Hindlimb muscle (tissue), 1 donor: ENCODE data around the gene SNRPA1. TPM values are rescaled to one million over a fixed set of nuclear protein-coding genes. Genes with fewer than 3 reads are reported as not detected.

Experiments
- DNase-seq: peaks from one replicate; pipeline ENCODE4 v3.0.0-alpha.2; 2013
- polyA plus RNA-seq: library from polyadenylated mRNA; unstranded; fragments of 120-200 nt; gene quantifications from one replicate; pipeline ENCODE4 v1.2.1, GENCODE V29; 2013; ENCODE audit not compliant: insufficient read length

The SNRPA1 gene
- polyA plus RNA-seq, 1 donor = 34.1 TPM

DNA sequence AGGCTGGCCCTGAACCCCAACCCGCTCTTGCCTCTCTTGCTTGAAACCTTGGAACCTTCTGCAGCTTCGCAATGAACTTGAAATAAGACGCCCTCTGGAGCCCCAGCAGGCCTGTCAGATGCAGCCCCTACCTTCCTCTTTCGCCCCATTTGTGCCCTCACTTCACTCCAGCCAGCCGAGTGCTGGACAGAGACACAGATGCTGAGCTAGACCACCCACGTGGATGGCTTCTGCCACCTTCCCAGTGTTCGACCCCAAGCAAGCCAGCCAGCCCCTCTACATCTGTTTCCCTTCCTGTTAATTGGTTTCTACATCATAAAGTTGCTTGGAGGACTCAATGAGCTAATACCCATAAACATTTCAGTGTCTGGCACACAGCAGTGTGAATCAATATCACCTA, 23.8 kb upstream of the SNRPA1 start:
- DNase-seq = no peak

DNA sequence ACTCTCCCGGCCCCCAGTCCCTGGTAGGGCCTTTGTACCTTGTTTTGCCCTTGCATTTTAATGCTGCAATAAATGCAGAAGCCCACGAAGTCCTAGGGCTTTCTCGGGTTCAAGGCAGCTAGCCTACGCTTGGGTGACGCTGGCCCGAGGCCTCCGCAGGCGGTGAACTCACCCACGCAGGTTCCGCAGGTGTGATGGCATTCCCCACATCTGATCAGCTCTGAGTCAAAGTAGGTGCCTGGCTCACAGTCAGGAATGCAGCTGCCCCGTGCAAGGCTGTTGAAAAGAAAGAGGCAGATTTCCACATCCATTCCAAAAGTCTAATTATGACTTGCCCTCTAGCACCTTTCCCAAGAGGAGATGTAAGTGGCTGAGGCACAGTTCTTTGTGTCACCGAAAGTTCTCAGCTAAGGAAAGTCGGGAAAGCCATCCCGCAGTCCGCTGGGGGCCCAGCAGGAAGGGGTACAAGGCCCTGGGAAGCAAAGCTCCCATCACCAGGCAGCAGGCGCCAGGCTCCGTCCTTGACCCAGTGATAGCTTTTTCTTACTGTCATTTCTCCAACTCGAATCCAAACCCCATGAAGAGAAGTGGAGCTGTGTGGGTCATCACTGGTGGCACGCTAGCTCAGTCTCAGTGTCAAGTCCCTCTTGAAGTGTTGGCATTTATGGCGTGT, 23.2 kb upstream of the SNRPA1 start:
- no peak for DNase-seq

DNA sequence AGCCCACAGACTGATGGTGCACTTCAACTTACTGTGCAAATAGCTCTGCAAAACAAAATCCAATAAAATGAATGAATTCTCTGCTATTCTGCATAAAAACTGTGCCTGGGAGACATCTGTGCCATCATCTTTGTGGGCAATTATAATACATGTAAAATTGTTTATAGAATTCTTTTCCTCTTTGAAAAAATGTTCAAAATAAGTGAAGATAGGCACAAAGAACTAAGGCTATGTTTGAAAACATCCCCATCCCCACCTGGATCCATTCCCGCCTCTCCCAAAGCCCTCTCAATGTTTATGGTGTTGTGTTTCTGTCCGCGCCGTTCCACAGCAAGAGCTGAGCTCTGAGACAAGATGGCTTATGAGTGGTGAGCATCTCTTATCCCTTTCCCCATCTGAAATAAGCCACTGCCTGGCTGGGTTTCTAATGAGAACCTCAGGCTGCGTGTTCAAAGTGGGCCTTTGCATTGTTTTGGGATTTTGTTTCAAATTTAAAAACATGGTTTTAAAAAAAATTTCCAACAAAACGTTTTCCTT, 22.4 kb upstream of the SNRPA1 start:
- DNase-seq = no peak

DNA sequence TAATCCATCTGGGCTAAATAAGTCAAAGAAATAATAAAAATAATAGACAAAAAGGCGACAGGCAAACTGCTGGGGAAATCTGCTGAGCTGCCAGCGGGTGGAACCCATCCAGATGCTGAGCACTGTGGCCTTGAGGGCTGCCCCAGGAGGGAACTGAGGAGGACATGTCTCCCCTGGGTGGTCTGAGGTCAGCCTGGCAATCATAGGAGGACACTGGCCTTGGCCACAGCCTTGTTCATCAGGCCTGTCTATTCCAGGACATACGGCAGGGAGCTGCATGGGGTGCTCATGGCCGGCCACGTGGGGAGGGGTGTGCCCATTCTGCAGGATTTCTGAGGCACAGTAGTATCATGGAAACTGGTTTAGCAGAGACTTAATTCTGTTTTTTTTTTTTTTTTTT, 21.5 kb upstream of the SNRPA1 start:
- DNase-seq = no peak

DNA sequence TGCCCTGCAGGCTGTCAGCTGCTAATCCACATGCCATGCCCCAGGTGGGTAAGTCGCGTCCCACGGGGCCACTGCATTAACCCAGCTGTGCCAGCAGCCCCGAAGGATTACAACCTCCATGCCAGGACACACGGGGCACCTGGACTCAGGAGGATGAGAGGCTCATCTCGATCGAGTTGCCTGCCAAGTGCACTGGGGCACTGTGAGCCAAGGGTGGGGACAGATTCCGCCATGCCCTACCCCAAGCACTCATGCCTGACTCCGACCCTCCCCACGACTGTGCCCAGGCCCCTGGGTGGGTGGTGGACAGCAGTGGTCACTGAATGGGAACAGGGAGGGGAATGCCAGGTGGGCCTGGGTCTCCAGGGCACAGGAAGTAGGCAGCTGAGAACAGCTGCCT, 20.7 kb upstream of the SNRPA1 start:
- DNase-seq = no peak

DNA sequence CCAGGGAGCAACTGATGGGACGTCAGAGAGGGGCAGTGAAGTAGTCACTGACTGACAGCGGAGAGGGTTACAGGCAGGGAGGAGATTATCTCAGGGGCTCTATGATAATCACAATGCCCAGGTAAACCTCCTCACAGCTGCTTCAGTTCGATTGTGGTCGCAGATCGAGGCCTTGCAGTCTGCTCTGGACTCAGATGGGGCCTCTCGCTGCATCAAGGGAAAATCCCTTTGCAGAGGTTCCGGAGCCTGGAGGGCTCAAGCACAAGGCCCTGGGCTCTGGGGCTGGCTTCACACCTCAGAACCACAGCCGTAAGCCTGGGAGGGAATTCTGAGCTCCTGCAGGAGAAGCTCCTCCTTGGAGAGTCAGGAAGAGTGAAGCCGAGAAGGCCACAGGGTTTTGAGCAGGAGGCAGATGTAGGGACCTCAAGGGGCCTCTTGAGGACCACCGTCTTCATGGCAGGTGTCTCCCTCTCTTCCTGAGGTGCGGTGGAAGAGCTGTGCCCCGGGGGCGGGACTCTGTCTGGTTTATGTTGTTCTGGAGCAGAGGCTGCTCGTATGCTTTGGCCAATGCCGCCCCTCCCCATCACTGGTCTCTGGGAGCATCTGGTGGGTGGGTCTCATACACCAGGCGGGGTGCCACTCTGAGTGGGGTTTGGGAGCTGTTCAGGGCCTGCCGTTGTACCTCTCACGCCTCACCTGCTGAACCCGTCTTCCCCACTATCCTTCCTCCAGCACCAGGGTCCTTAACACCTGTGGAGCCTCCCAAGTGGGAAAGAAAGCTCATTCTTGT, 19.5 kb upstream of the SNRPA1 start:
- DNase-seq = no peak

DNA sequence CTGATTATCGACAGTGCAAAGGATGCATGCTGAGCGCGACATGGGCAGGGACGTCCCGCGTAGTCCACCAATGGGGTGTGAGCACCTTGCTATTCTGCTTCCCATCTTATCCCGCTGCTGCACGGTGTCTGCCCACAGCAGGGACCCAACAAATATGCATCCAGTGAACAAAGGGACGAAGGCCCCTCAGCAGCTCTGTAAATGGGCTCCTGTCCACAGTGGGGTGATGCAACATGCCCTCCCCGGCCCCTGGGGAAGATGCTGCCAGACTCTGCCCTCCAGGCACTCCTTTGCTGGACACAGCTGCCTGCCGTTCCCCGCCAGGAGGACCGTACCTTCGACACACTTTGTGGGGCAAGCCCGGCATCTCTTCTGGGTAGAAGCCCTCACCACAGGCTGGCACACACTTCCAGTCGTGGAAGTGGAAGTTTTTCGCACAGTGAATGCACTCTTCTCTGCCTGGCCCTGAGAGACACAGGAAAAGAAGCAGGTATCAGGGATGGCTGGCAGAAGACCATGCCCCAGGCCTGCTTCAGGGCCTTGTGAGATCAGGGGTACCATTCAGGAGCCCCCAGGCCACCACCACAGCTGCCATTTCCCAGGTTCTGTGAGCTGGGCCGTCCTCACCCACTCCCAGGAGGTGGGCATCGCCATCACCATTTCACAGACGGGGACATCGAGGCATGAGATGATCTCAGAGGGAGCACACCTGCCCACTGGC, 18.2 kb upstream of the SNRPA1 start:
- DNase-seq = no peak

DNA sequence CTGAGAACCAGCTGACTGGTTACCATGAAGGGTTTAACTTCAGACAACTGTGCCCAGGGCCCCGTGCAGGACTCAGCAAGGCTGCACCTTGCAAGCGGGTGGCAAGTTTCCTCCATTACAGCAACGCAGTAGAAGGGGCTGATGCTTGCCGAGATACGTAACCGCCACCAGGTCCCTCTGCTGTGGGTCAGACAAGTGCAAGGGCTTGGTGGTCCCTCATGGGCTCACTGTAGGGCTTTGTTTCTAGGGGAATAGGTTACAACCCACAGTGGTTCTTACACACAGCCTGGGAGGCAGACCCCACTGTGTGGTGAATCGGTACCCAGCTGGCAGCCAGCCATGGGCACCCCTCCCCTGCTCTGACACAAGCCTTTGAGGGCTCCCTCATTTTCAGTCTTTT, 15.5 kb upstream of the SNRPA1 start:
- no peak for DNase-seq

DNA sequence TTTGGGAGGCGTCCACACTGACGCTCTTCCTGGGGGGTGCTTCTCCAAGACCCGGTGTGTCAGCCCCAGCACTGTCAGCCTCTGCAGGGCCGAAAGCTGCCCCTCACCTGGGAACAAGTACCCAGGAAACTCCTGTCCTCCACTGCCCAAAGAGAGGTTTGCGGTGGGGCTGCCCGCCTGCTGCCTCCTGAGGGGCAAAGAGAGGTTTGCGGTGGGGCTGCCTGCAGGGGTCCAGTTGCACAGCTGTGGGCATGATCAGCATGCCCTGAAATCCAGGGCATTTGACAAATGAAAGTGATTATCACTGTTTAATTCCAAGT, 15.1 kb upstream of the SNRPA1 start:
- no peak for DNase-seq

DNA sequence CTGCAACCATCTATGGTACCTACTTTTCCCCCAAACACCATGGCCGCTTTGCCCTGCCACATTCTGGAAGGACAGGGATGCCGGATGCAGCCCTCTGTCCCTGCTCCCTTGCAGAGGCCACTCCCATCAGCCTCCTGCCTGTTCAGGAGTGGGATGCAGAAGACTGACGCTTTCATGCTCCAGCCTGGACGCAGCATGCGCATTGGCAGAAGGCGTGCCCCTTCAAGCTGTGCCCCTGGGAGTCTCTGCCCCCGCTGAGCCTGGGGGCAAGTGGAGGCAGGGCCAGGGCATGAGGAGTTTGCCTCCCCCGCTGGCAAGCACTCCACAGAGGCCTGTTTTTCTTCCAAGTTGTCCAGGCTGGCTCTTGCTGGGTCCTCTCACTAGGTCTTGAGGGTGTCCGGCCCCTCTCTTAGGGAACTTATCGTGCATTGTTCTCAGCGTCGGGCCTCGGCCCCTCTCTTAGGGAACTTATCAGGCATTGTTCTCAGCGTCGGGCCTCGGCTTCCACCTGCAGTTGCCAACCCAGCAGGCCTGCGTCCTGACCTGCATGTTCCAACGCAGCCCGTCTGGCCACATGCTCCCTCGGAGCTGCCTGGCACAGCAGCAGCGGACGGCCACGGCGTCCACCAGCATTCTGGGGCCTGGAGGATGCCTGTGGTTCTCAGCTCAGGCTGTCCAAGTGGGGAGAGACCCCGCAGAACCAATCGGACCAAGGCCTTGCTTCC, 14.6 kb upstream of the SNRPA1 start:
- no peak for DNase-seq

DNA sequence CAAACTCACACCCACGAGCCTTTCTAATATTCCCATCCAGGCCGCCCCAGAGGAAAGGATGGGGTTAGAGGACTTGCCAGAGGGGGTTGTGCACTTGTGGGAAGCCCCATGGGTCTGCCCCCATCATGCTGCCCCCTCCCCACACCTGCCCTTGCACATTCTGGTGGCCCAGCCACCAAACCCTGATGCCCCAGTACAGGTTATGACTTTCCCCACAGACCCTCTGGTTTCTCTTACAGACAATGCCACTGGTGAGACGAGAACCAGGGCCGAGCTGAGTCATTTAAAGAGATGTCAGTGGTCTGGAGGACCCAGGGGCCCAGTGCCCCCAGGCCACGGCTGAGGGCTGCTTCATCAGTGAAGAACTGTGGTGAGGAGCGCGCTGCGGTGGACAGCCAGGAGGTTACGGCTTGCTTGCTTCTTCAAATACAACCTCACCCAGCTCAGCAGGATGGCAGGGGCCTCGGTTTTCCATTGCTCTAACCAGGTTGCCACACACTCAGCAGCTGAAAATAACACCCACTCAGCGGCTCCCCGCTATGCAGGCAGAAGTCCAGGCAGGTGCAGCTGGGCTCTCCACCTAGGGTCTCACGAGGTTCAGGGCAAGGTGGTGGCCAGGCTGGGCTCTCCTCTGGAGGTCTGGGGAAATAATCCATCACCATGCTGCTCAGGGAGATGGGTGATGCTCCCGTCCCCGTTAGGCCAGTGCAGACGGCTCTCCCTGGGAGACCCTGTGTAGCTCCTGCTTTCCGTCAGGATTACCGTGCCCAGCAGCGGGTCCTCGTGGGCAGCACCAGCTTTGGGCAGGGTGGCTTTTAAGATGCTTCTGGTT, 13.8 kb upstream of the SNRPA1 start:
- no peak for DNase-seq

DNA sequence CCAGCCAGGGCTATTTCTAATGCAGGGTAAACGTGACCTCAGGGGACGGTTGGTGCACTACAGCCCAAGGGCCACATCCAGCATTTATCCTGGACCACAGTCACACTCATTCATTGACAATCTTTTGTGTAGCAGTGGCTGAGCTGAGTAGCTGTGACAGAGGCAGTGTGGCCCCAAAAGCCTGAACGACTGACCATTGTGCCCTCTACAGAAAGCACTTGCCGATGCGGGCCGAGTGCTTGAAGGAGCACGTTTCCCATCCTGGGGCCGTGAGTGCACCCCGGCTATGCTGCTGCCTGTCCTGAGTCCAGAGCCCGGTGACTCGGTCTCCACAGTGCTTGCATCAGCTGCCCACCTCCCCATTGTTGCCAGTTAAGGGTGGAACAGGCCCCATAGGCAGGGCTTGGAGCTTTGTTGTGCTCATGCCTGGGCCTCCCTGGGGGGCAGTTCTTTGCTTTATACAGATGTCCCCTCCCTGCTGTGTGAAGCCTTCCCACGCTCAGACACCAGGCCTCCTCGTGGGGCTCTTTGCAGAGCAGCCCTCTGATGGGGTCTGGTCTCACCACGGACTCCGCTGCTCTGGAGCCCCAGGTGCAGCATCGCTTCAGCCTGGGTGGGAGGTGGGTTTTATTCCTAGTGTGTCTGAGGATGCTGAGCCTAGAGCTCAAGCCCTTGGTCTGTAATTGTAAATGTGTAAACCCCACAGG, 13.0 kb upstream of the SNRPA1 start:
- DNase-seq = no peak

DNA sequence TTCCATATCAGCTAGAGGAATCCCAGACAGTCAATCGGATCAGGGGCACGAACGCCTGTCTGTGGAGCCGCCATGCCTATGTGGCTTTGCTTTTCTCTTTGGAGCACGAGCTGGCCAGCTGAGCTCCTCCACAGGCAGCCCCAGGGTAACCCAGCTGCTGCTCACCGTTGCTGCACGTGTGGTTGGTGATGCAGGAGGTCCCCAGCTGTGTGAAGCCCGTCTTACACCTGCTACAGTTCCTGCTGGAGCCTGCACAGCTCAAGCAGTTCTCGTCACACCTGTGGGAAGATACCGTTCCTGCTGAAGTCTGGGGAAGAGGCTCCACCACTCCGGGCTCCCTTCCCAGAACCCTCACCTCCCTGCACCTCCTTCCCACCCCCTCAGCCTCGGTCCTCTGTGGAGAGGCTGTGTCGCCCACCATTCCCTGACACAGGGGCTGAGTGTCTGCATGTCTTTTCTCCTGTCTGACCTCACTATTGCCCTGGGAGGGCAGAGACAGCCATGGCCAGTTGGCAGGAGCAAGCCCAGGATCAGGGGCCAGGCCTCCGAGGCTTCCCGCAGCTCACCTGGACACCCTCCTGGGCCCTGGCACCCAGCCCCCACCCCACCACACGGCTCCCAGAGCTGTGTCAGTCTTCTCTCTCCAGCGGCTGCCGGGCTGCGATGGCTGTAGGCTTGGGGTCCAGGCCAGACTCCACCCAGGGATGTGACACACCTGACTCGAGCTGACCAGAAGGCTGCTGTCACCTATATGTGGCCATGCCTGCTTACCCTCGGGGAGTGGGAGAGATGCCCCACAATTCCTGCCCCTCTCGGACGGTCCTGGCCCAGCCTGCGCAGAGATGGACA, 12.2 kb upstream of the SNRPA1 start:
- DNase-seq = no peak

DNA sequence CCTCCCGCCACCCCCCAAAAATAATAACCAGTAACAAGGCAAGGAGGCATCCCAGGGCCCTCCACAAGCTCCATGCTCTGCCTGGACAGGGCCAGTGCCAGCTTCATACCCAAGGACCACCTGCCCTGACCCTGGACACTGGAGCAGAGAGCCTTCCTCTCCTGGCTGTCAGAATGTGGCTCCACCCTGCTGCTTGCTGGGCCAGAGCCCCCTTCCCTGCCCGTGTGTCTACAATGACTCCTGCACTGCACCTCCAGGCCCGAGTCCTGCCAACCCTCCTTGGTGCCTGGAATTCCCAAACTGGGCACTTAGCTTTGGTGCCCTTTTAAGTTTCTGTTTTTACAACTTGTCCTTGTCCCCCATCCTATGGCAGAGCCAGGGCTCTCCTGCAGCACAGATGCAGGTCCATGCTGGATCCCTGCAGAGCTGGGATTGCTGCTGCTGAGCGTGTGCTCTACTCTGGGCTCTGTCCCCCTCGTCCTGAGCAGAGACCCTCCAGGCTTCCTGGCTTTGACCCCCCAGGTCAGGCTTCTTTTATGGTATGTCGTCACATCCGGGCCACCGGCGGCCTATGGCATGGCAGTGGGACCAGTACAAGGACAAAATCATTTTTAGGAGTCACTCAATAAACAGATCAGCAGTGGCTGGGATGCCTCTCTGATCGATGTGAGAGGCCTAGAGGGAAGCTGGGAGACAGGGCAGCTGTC, 11.4 kb upstream of the SNRPA1 start:
- no peak for DNase-seq

DNA sequence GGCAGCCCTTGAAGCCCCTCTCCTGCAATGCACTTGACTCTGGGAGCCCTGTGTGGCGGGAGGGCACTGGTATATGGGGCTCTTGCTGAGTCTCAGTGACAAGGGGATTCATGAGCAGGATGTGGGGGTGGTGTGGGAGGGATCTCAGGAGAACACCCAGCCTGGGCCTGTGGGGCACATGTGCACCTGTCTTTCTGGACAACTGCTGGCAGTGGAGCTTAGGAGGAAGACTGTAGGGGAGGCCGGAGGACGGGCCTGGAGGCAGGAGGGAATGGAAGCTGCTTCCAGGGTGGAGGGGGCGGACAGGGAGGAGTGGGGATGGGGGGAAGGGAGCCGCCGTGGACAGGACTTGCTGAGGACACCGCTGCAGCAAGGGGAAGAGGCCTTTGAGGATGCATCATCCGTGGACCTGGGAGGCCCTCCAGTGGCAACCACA, 10.8 kb upstream of the SNRPA1 start:
- no peak for DNase-seq

DNA sequence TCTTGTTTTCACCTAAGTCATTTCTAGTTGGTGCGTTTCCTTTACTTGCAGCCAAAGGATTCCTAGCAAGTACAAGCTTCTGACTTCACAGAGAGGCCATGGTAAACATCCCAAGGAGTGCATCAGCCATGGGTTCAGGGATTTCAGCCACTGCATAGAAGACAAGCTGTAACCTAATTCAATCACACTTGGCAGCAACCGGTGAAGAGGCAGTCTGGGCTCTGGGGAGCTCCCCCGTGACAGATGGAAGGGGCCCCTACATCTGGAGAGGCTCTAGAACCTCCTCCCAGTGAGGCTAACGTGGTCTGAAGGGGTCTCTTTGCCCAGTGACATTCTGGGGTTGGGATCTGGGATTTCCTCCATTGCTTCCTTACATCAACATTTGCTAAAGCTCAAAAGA, 8.4 kb upstream of the SNRPA1 start:
- no peak for DNase-seq

DNA sequence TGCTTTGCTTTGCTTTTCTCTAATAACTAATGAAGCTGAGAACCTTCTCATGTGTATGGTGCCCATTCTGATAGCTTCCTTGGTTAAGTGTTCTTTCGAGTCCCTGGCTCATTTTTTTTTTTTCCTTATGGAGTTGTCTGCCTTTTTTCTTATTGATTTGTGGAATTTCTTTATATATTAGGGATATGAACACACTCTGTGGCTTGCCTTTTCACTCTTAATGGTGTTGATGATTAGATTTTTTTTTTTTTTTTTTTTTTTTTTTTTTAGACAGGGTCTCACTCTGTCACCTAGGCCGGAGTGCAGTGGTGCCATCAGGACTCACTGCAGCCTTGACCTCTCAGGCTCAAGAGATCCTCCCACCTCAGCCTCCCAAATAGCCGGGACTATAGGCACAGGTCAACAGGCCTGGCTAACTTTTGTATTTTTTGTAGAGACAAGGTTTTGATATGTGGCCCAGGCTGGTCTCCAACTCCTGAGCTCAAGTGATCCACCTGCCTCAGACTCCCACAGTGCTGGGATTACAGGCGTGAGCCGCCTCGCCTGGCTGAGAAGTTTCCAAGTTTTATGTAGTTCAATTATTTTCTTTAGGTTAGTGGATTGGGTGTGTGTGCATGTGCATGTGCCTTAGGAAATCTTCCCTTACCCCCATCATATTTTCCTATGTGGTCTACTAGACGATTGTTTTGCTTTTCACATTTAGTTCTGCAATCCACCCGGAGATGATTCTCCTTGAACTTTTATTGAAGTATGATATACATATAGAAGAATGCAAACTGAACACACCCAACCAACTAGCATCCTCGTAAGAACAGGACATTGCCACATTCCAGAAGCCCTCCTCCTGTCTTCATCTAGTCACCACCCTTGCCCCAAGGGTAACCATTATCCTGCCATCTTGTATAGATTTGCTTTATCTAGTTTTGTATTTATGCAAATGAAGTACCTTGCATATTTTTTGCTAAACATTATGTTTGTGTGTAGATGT, 1.7 kb upstream of the SNRPA1 start:
- no peak for DNase-seq

DNA sequence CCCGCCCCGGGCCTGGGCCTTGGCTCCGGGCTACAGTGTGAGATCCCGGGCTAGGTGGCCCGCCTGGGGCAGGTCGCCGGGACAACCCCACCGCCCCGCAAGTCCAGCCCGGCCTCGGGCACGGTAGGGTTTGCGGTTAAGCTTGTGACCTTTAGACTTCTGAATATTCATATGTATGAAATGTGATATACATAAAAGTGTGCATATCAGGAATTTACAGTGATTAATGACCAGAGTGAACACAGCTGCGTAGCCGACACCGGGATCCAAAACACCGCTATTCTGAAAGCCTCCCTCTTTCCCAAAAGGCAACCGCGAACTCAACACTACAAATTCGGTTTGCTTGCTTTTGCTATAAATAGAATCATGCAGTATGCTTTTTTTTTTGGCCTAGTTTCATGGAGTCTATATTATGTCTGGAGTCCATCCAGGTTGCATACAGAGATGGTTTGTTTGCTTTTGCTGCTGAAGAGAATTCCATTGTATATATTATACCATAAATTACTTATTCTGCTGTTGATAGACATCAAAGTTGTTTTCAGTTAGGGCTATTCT, 636 bp upstream of the SNRPA1 start:
- DNase-seq = no peak
